ENCODE measurements around the gene MAP3K20. TPM values are rescaled to one million over a fixed set of nuclear protein-coding genes. Genes with fewer than 3 reads are reported as not detected.

The MAP3K20 gene
- total and polyA plus RNA-seq, 2 of the 4 experiments (the other 2 are of a cell fraction): 27.5 to 84.4 TPM

DNA sequence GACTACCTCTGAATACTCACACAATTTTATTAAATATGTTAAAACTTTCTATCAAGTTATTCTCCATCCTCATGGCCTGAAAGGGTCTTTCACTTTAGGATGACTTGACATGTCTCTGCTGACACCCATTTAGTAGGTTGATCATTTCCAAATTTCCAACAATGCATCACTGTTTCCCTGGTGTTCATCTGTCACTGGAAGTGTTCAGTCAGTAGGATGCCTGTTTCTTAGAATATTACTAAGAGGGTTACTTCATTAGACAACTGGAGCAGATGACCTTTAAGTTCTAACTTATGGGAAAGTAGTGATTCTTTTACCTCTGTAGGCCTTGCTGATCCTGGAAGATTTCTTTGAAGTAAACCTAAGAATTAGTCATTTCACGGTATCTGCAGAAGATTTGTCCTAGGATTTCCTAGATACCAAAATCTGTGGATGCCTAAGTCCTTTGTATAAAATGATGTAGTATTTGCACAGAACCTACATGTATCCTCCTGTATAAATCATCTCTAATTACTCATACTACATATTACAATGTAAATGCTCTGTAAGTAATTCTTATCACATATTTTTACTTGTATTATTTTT, 77.7 kb downstream of the MAP3K20 start (continued):
- no peak for TF ChIP-seq MXI1 (IDR thresholded peaks at IDR 0.05; ENCODE audit: borderline replicate concordance, low read depth, low read length)

DNA sequence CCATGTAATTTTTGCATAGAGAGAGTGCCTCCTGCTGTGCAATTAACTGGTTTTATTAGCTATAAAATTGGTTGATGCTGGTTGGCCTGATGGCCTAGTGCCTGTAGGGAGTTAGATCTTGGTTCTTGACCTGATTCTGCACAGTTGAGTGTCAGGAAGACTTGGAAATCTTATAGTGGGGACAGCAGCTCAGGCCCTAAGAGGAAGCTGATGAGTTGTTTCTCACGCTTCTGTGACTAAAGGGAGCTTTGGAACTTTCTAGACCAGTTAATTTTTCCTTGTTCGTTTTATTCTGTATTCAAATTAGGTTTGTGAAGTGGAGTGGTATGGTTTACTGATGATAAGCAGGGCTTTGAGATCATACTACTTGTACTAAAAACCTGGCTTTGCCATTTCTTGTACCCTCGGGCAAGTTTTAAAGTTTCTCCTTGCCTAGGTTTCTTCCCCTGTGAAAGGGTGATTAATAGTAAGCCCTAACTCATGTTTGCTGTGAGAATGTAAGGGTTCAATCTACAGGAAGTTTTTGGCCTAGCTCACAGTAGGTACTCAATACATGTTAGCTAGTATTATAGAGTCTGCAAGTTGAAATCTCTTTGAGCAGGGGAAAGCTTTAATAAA, 82.1 kb downstream of the MAP3K20 start:
- in situ Hi-C loops (cut with MboI; ENCODE audit: low sequenced_read_pairs): no loop called here
- no peak overlapping the region for H2AFZ ChIP-seq (replicated peaks; ENCODE audit: low read length, poor library complexity)
- dilution Hi-C loops (cut with HindIII; ENCODE audit: low sequenced_read_pairs, unreplicated experiment): no loop called here
- no peak overlapping the region for H3K9ac ChIP-seq (ENCODE audit: low read depth, low read length)
- no peaks in the 10 kb centered on the region for H3K27me3 ChIP-seq (ENCODE audit: control insufficient read depth, insufficient read depth, low read length)
- peaks cover 1% of the 10 kb centered on the region; the same call in 1 of the 2 replicates for H3K36me3 ChIP-seq (ENCODE audit: control insufficient read depth, insufficient read depth, low read length)
- no peak overlapping the region for H2BK20ac ChIP-seq (ENCODE audit: low read depth, low read length)
- no peak overlapping the region for H2AK9ac ChIP-seq (replicated peaks; ENCODE audit: low read depth, low read length, poor library complexity)
- no TSS peak for BruUV-seq (replicated peaks)
- H2BK15ac ChIP-seq (ENCODE audit: low read depth, low read length): peak overlapping the region; percentile 75; the same call in 1 of the 3 replicates
- ChIA-PET CTCF (interaction anchor here (1.1 kb wide), 1 partner anchor 40 kb away, joined by 3 read pairs; no protein-coding TSS in a partner anchor), POLR2A (ENCODE audit: unreplicated experiment) (no interaction called here)
- H3K27ac ChIP-seq (ENCODE audit: insufficient read depth, low read length): no peak overlapping the region
- H3K14ac ChIP-seq (replicated peaks; ENCODE audit: low read depth, low read length): no peak overlapping the region
- WGBS, 2 experiments (ENCODE audit: extremely low coverage in 2 of 2, insufficient read length in 1 of 2): no CpG with 5 or more reads among the region's 3 CpGs
- H3K23ac ChIP-seq (ENCODE audit: low read depth, low read length): no peak overlapping the region
- TF ChIP-seq POLR2A (IDR thresholded peaks at IDR 0.05; ENCODE audit: low read depth, low read length) (no peak), FOS (IDR thresholded peaks at IDR 0.05; ENCODE audit: low read depth, low read length) (no peak), RFX5 (IDR thresholded peaks at IDR 0.05; ENCODE audit: low read depth, low read length) (no peak), NFE2L2 (IDR thresholded peaks at IDR 0.05; ENCODE audit: low read depth, low read length) (no peak)
- TF ChIP-seq, protein P1, sequence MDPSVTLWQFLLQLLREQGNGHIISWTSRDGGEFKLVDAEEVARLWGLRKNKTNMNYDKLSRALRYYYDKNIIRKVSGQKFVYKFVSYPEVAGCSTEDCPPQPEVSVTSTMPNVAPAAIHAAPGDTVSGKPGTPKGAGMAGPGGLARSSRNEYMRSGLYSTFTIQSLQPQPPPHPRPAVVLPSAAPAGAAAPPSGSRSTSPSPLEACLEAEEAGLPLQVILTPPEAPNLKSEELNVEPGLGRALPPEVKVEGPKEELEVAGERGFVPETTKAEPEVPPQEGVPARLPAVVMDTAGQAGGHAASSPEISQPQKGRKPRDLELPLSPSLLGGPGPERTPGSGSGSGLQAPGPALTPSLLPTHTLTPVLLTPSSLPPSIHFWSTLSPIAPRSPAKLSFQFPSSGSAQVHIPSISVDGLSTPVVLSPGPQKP (IDR thresholded peaks at IDR 0.05; ENCODE audit: borderline replicate concordance, low read depth, low read length): no peak
- TF ChIP-seq, protein P2, sequence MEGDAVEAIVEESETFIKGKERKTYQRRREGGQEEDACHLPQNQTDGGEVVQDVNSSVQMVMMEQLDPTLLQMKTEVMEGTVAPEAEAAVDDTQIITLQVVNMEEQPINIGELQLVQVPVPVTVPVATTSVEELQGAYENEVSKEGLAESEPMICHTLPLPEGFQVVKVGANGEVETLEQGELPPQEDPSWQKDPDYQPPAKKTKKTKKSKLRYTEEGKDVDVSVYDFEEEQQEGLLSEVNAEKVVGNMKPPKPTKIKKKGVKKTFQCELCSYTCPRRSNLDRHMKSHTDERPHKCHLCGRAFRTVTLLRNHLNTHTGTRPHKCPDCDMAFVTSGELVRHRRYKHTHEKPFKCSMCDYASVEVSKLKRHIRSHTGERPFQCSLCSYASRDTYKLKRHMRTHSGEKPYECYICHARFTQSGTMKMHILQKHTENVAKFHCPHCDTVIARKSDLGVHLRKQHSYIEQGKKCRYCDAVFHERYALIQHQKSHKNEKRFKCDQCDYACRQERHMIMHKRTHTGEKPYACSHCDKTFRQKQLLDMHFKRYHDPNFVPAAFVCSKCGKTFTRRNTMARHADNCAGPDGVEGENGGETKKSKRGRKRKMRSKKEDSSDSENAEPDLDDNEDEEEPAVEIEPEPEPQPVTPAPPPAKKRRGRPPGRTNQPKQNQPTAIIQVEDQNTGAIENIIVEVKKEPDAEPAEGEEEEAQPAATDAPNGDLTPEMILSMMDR (conservative IDR thresholded peaks at IDR 0.05; ENCODE audit: low read depth, low read length): no peak
- peak overlapping the region; percentile 1 for H2BK5ac ChIP-seq (ENCODE audit: low read depth, low read length, poor library complexity, severe bottlenecking)
- H3K4me2 ChIP-seq (ENCODE audit: low read depth, low read length): no peak overlapping the region
- peak overlapping the region; percentile 80; the same call in 1 of the 2 replicates for H3K18ac ChIP-seq (ENCODE audit: low read depth, low read length)
- peak overlapping the region in 1 of 2 experiments; percentile 31; a peak in 2 of 4 replicates for H4K8ac ChIP-seq (ENCODE audit: low read depth in 2 of 2, low read length in 2 of 2)
- ATAC-seq (ENCODE audit: low read depth) (no peak), DNase-seq (no peak)
- no peak overlapping the region for H3K4ac ChIP-seq (ENCODE audit: low read depth, low read length)
- no peak overlapping the region for H4K5ac ChIP-seq (ENCODE audit: low read depth, low read length)
- H3K4me1 ChIP-seq (ENCODE audit: control insufficient read depth, insufficient read depth, low read length): peaks cover 12% of the 10 kb centered on the region
- H3K4me3 ChIP-seq (ENCODE audit: insufficient read depth, low read depth, low read length): no peak overlapping the region
- peaks cover 12% of the 10 kb centered on the region for H3K9me1 ChIP-seq (ENCODE audit: insufficient read depth, low read length)
- no peak overlapping the region for H2BK120ac ChIP-seq (ENCODE audit: low read depth, low read length)
- no peak overlapping the region; the same call in 1 of the 2 replicates for H3K56ac ChIP-seq (ENCODE audit: extremely low read depth, insufficient read depth, low read length)
- intact Hi-C loops (cut with micrococcal nuclease): loop anchor here (5.0 kb wide), 1 partner anchor 80 kb away; the partner anchor contains the start of gene MAP3K20
- 0 out of 2 replicates have a peak overlapping the region, but pooled peaks have one; percentile 1 for H4K91ac ChIP-seq (ENCODE audit: insufficient read depth, low read depth, low read length)
- no peak overlapping the region; the same call in 1 of the 2 replicates for H2AK5ac ChIP-seq (ENCODE audit: low read depth, low read length)
- no peaks in the 10 kb centered on the region for H4K20me1 ChIP-seq (ENCODE audit: insufficient read depth, low read length)
- H3K79me1 ChIP-seq (ENCODE audit: low read depth in 1 of 2, low read length in 2 of 2): peaks cover 41 to 74% of the 10 kb centered on the region in 2 experiments
- H3K9me3 ChIP-seq (ENCODE audit: control insufficient read depth, insufficient read depth, low read length): no peaks in the 10 kb centered on the region; the same call in 1 of the 2 replicates
